ENCODE data around the gene TM2D3. TPM values are rescaled to one million over a fixed set of nuclear protein-coding genes. Genes with fewer than 3 reads are reported as not detected.

Gene TM2D3
- total and polyA plus RNA-seq, 12 donors: 18.4 to 75.4 (median 46.8) TPM

GRCh38 chr15:101599091-101599490 lies 53.1 kb downstream of the TM2D3 start:
- no peaks in the 10 kb centered on the region for H3K36me3 ChIP-seq (replicated peaks in 1 of 2)
- TF ChIP-seq POLR2A (IDR thresholded peaks at IDR 0.05) (no peak), CTCF (IDR thresholded peaks at IDR 0.05) (no peak)
- no peak overlapping the region for H3K27ac ChIP-seq
- no peaks in the 10 kb centered on the region for H3K9me3 ChIP-seq (replicated peaks in 1 of 3)
- intact Hi-C loops (cut with DNase I): no loop called here
- WGBS, 4 donors: 55 to 59% (median 58%) methylated on average over 3 of the region's 3 CpGs
- H3K27me3 ChIP-seq: peaks cover 8% of the 10 kb centered on the region
- H3K4me3 ChIP-seq: no peak overlapping the region
- H3K4me1 ChIP-seq (replicated peaks in 1 of 2): no peaks in the 10 kb centered on the region
- DNase-seq: no peak

GRCh38 chr15:101597360-101597928 lies 54.7 kb downstream of the TM2D3 start:
- 34 to 61% (median 52%) methylated on average over 6 of the region's 6 CpGs for WGBS, 4 donors
- no peak for DNase-seq
- peaks cover 5% of the 10 kb centered on the region for H3K27me3 ChIP-seq
- no peaks in the 10 kb centered on the region for H3K4me1 ChIP-seq (replicated peaks in 1 of 2)
- intact Hi-C loops (cut with DNase I): no loop called here
- H3K36me3 ChIP-seq (replicated peaks in 1 of 2): no peaks in the 10 kb centered on the region
- TF ChIP-seq CTCF (IDR thresholded peaks at IDR 0.05): no peak
- TF ChIP-seq POLR2A (IDR thresholded peaks at IDR 0.05): no peak
- H3K27ac ChIP-seq: no peak overlapping the region
- H3K9me3 ChIP-seq (replicated peaks in 1 of 3): no peaks in the 10 kb centered on the region
- H3K4me3 ChIP-seq: no peak overlapping the region

- Histone ChIP-seq H3K27ac (no peak overlapping the region), H3K36me3 (replicated peaks in 1 of 2) (no peaks in the 10 kb centered on the region), H3K4me1 (replicated peaks in 1 of 2) (no peaks in the 10 kb centered on the region), H3K9me3 (replicated peaks in 1 of 3) (no peaks in the 10 kb centered on the region), H3K27me3 (no peaks in the 10 kb centered on the region), H3K4me3 (no peak overlapping the region)
- TF ChIP-seq CTCF (IDR thresholded peaks at IDR 0.05) (no peak), POLR2A (IDR thresholded peaks at IDR 0.05) (no peak)
- DNase-seq: no peak
- WGBS, 4 donors: 89 to 97% (median 93%) methylated on average over 1 of the region's 1 CpG
- intact Hi-C loops (cut with DNase I): no loop called here
Observed at GRCh38 chr15:101596633-101597032, 55.5 kb downstream of the TM2D3 start.

Small RNA genes within 50 kb of the gene (small RNA-seq; reads per million reads assigned to genes)
- gene RNU6-807P: 0 reads per million in 2 donors

Other genes with a start within 250 kb of the TM2D3 start
- gene PCSK6, start 162.7 kb downstream of the TM2D3 start, total RNA-seq: 10 to 100 TPM in 4 of 9 donors, 1 to 10 TPM in 5; 2.4 to 53.0 (median 8.3) TPM
- gene PCSK6, start 162.7 kb downstream of the TM2D3 start, polyA plus RNA-seq: 1 to 10 TPM in 2 of 3 donors, under 1 TPM in 1; 0.88 to 2.8 (median 2.0) TPM
- 10 to 100 TPM; 10.4 to 28.5 (median 14.1) TPM for gene TARS3, start 72.1 kb upstream of the TM2D3 start, total RNA-seq
- 10 to 100 TPM in 1 of 3 donors, 1 to 10 TPM in 2; 4.8 to 14.6 (median 9.4) TPM for gene TARS3, start 72.1 kb upstream of the TM2D3 start, polyA plus RNA-seq
- gene OR4F6, start 151.1 kb upstream of the TM2D3 start, total RNA-seq: not detected
- not detected for gene OR4F6, start 151.1 kb upstream of the TM2D3 start, polyA plus RNA-seq
- not detected for gene OR4F15, start 159.8 kb upstream of the TM2D3 start, total RNA-seq
- gene OR4F15, start 159.8 kb upstream of the TM2D3 start, polyA plus RNA-seq: not detected

Data from adrenal gland (tissue), 12 donors.